ENCODE data around the gene DSCAML1. TPM values are rescaled to one million over a fixed set of nuclear protein-coding genes. Genes with fewer than 3 reads are reported as not detected.

DSCAML1 gene
- total and polyA plus RNA-seq, 10 of the 15 experiments (the other 5 are each of a cell fraction or from before 2014, with no cell fraction given): 0.03 to 0.18 (median 0.06) TPM; not detected in 1

DNA sequence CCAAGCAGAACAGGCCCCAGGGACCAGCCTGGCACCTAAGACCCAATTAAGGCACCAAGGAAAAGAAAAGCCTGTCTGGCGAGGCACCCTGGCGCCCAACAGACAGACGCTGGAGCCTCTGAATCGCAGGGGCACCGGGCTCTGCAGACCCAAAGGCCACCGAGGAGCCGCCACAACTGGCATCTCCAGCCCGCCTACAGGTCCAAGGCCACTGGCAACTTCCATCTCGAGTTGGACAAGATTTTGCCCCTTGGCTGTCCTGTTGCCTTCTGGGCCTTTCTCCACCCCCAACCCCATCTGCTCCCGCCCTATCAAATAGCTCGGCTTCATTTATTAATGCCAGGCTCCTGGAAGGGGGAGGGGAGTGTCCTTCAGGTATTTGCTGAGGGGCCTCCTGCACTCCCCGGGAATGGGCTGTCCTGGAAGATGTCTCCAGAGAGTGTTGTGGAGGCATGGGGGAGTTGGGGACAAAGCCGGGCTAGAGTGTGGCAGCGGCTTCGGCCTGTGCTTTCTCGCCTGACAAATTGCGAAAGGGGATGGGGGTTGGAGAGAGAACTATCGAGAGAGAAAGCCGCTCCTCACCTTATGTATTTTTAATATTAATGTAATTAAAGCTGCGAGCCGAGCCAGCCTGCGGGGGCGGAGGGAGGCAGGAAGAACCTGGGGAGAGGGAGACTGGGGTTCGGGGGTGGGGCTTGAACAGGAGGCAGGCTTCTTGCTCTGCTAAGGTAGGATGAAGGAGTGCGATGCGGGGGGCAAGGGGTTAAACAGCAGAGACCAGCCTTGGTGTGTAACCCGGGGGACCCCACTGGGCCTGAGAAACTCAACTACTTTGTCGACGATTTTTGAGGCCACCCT, 2.0 kb downstream of the DSCAML1 start (continued):
- TF ChIP-seq DPF2 (IDR thresholded peaks at IDR 0.05) (no peak), SMC3 (IDR thresholded peaks at IDR 0.05; ENCODE audit: borderline replicate concordance, low read length) (no peak)

- in situ Hi-C loops (cut with MboI) (no loop called here), intact Hi-C loops (cut with micrococcal nuclease; ENCODE audit: unreplicated experiment) (no loop called here)
- H3K4me3 ChIP-seq: no peak overlapping the region
- WGBS (ENCODE audit: insufficient coverage, insufficient replicate concordance, low lambda C conversion rate, missing lambda C conversion rate): 65% methylated on average over 10 of the region's 10 CpGs
- no peak for ATAC-seq
- H3K27me3 ChIP-seq (replicated peaks in 1 of 2; ENCODE audit: control insufficient read depth in 2 of 2, insufficient read depth in 2 of 2, low read length in 1 of 2): peaks cover 4 to 10% of the 10 kb centered on the region in 2 experiments; a peak in 3 of 4 replicates
- H3K79me2 ChIP-seq (ENCODE audit: control insufficient read depth, insufficient read depth, low read length): no peaks in the 10 kb centered on the region
- FAIRE-seq: no peak
- H3K4me1 ChIP-seq (ENCODE audit: control insufficient read depth, insufficient read depth, low read length): no peaks in the 10 kb centered on the region
- POLR2A ChIA-PET: no interaction called here
- H3K4me2 ChIP-seq (ENCODE audit: control insufficient read depth, insufficient read depth): no peak overlapping the region
- H3K27ac ChIP-seq (ENCODE audit: control insufficient read depth, insufficient read depth): no peak overlapping the region
- no peak overlapping the region for H3K9ac ChIP-seq (ENCODE audit: control insufficient read depth, insufficient read depth, low read length)
- no TSS peak for BruUV-seq (replicated peaks)
- CTCF ChIA-PET: interaction anchor here (1.4 kb wide), 1 partner anchor 14 kb away, joined by 7 read pairs; no protein-coding TSS in a partner anchor
- SMC1A ChIA-PET (ENCODE audit: uncharacterized antibody, unreplicated experiment): no interaction called here
- no peaks in the 10 kb centered on the region for H4K20me1 ChIP-seq (ENCODE audit: control insufficient read depth, insufficient read depth)
- H3K9me3 ChIP-seq (replicated peaks; ENCODE audit: control insufficient read depth, insufficient read depth, low read length): no peaks in the 10 kb centered on the region
- H2AFZ ChIP-seq (ENCODE audit: control insufficient read depth, low read depth, low read length): no peak overlapping the region
- RAD21 ChIA-PET (ENCODE audit: unreplicated experiment): no interaction called here
- DNase-seq (ENCODE audit: low read depth, low spot score): no peak
- no peaks in the 10 kb centered on the region for H3K36me3 ChIP-seq (ENCODE audit: control insufficient read depth in 2 of 2, insufficient read depth in 2 of 2, low read length in 1 of 2)
- TF ChIP-seq NR2C1 (IDR thresholded peaks at IDR 0.05) (no peak), SREBF2 (IDR thresholded peaks at IDR 0.05; ENCODE audit: low read length) (no peak), POLR2A (IDR thresholded peaks at IDR 0.05; ENCODE audit: low read depth, low read length) (no peak), PAX8 (IDR thresholded peaks at IDR 0.05) (no peak), NBN (IDR thresholded peaks at IDR 0.05) (no peak), MYB (IDR thresholded peaks at IDR 0.05; ENCODE audit: borderline replicate concordance, low read depth, low read length) (no peak), MAX (IDR thresholded peaks at IDR 0.05; ENCODE audit: low read depth, low read length) (no peak), RELA (IDR thresholded peaks at IDR 0.05; ENCODE audit: borderline replicate concordance, partially characterized antibody) (no peak), TBL1XR1 (IDR thresholded peaks at IDR 0.05; ENCODE audit: low read depth, low read length) (no peak), EZH2 (IDR thresholded peaks at IDR 0.05; ENCODE audit: borderline replicate concordance, control insufficient read depth, low read depth, low read length) (no peak), NFXL1 (IDR thresholded peaks at IDR 0.05; ENCODE audit: borderline replicate concordance) (no peak), ZZZ3 (IDR thresholded peaks at IDR 0.05; ENCODE audit: control insufficient read depth, insufficient read length, low read depth) (no peak), E2F8 (IDR thresholded peaks at IDR 0.05; ENCODE audit: low read depth, partially characterized antibody) (no peak), SREBF1 (IDR thresholded peaks at IDR 0.05; ENCODE audit: low read length) (no peak), PKNOX1 (IDR thresholded peaks at IDR 0.05) (no peak)
- TF ChIP-seq, protein P1, sequence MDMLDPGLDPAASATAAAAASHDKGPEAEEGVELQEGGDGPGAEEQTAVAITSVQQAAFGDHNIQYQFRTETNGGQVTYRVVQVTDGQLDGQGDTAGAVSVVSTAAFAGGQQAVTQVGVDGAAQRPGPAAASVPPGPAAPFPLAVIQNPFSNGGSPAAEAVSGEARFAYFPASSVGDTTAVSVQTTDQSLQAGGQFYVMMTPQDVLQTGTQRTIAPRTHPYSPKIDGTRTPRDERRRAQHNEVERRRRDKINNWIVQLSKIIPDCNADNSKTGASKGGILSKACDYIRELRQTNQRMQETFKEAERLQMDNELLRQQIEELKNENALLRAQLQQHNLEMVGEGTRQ (IDR thresholded peaks at IDR 0.05; ENCODE audit: borderline replicate concordance, low read depth, low read length): no peak
Observed at GRCh38 chr11:117794135-117794534, 2.9 kb downstream of the DSCAML1 start.

Measured in GM12878 (cell line).